GM06990 (cell line): ENCODE measurements around the gene OPCML.

Experiments
- DNase-seq: peaks from one replicate; pipeline ENCODE4 v3.0.0-alpha.2; 2011; ENCODE audit not compliant: insufficient read length; ENCODE audit errors: extremely low read depth
- H3K27me3 ChIP-seq: replicated peaks from 2 replicates; pipeline ENCODE4 v1.6.0; 2011; ENCODE audit warnings: low read length; ENCODE audit not compliant: control insufficient read depth, insufficient read depth
- H3K36me3 ChIP-seq: 2 replicates; pipeline ENCODE4 v1.5.1; 2011; ENCODE audit warnings: low read length; ENCODE audit not compliant: control insufficient read depth, insufficient read depth
- H3K4me3 ChIP-seq: replicated peaks from 2 replicates; pipeline ENCODE4 v1.5.1; 2011; ENCODE audit warnings: low read depth, mild to moderate bottlenecking, control low read depth, low read length
- CTCF ChIP-seq: IDR thresholded peaks from 2 replicates; pipeline ENCODE4 v1.5.1; 2011; ENCODE audit warnings: low read length, control low read depth, mild to moderate bottlenecking, inconsistent platforms; ENCODE audit not compliant: insufficient read depth, poor library complexity, severe bottlenecking

The OPCML gene

GRCh38 chr11:133555034-133555433 lies 22.7 kb upstream of the OPCML start:
- TF ChIP-seq CTCF = no peak
- no peaks in the 10 kb centered on the region; the same call in 1 of the 2 replicates for H3K27me3 ChIP-seq
- no peak overlapping the region for H3K4me3 ChIP-seq
- no peak for DNase-seq
- no peaks in the 10 kb centered on the region for H3K36me3 ChIP-seq

GRCh38 chr11:133553885-133554740 lies 21.8 kb upstream of the OPCML start:
- no peak for TF ChIP-seq CTCF
- H3K36me3 ChIP-seq = no peaks in the 10 kb centered on the region
- no peak for DNase-seq
- no peak overlapping the region for H3K4me3 ChIP-seq
- no peaks in the 10 kb centered on the region; the same call in 1 of the 2 replicates for H3K27me3 ChIP-seq

GRCh38 chr11:133552938-133553337 lies 20.6 kb upstream of the OPCML start:
- no peak for TF ChIP-seq CTCF
- Histone ChIP-seq H3K4me3 (no peak overlapping the region), H3K27me3 (no peaks in the 10 kb centered on the region; the same call in 1 of the 2 replicates), H3K36me3 (no peaks in the 10 kb centered on the region)
- DNase-seq = no peak

- no peaks in the 10 kb centered on the region; the same call in 1 of the 2 replicates for H3K27me3 ChIP-seq
- TF ChIP-seq CTCF = no peak
- no peak for DNase-seq
These were observed 18.8 kb upstream of the OPCML start for GRCh38 chr11:133551064-133551463.

GRCh38 chr11:133549826-133550225 lies 17.5 kb upstream of the OPCML start:
- Histone ChIP-seq H3K4me3 (no peak overlapping the region), H3K27me3 (no peaks in the 10 kb centered on the region; the same call in 1 of the 2 replicates), H3K36me3 (no peaks in the 10 kb centered on the region)
- no peak for DNase-seq
- TF ChIP-seq CTCF = no peak

More at GRCh38 chr11:133551064-133551463, 18.8 kb upstream of the OPCML start:
- no peak overlapping the region for H3K4me3 ChIP-seq
- no peaks in the 10 kb centered on the region for H3K36me3 ChIP-seq
